ENCODE results near the gene DUSP19. TPM values are rescaled to one million over a fixed set of nuclear protein-coding genes. Genes with fewer than 3 reads are reported as not detected.

DUSP19 gene
- total RNA-seq, 1 experiment from 2014 or later, result 1.8 TPM

- H3K27me3 Mint-ChIP-seq (ENCODE audit: low read depth), result peaks cover 4% of the 10 kb centered on the region; the same call in 1 of the 2 replicates
- DNase-seq, result no peak
- no peak overlapping the region for H3T11ph ChIP-seq (ENCODE audit: low read length)
- H3K27ac ChIP-seq (ENCODE audit: insufficient read length, low read depth, low read length), result no peak overlapping the region
- TF ChIP-seq CTCF (conservative IDR thresholded peaks at IDR 0.05), result no peak
- no peak overlapping the region for H2AK5ac ChIP-seq (ENCODE audit: insufficient read length, low read length)
- H3K4me2 ChIP-seq (ENCODE audit: insufficient read depth, insufficient read length, low read length), result no peak overlapping the region
- no peak overlapping the region for H3K56ac ChIP-seq (ENCODE audit: insufficient read length, low read depth, low read length)
- H4K8ac ChIP-seq (replicated peaks; ENCODE audit: insufficient read length, low read depth, low read length), result no peak overlapping the region
- H2BK120ac ChIP-seq (ENCODE audit: low read depth, low read length, poor library complexity, severe bottlenecking), result no peak overlapping the region
- H3K4me3 Mint-ChIP-seq, result no peak overlapping the region
- no peak overlapping the region for H2AFZ ChIP-seq (ENCODE audit: low read length)
- peaks cover 2 to 3% of the 10 kb centered on the region in 2 experiments; a peak in 3 of 5 replicates for H3K9me3 Mint-ChIP-seq
- no peak overlapping the region for H3K4ac ChIP-seq (ENCODE audit: low read depth, low read length)
- H3K4me1 Mint-ChIP-seq, result peaks cover 8 to 9% of the 10 kb centered on the region in 2 experiments; a peak in 2 of 4 replicates
- no peaks in the 10 kb centered on the region for H3K9me3 ChIP-seq (ENCODE audit: control insufficient read depth, low read depth, low read length)
- no peaks in the 10 kb centered on the region for H3K79me1 ChIP-seq (ENCODE audit: insufficient read depth, low read depth, low read length, poor library complexity, severe bottlenecking)
- no peak overlapping the region for H2BK12ac ChIP-seq (ENCODE audit: insufficient read length, low read depth, low read length)
- H3K9ac ChIP-seq (ENCODE audit: extremely low read depth, insufficient read length, low read length), result no peak overlapping the region
- no peak overlapping the region for H2BK20ac ChIP-seq (ENCODE audit: low read depth, low read length, poor library complexity, severe bottlenecking)
- H2BK5ac ChIP-seq (ENCODE audit: insufficient read length, low read length), result no peak overlapping the region
- H3K27ac Mint-ChIP-seq, result no peak overlapping the region; a peak in 1 of 7 replicates
- peaks cover 5% of the 10 kb centered on the region; the same call in 1 of the 2 replicates for H3K4me1 ChIP-seq (ENCODE audit: insufficient read depth, low read length)
- no peak overlapping the region for H3K23ac ChIP-seq (ENCODE audit: insufficient read length, low read depth, low read length)
- H3K23me2 ChIP-seq (ENCODE audit: insufficient read length, low read depth, low read length, poor library complexity, severe bottlenecking), result no peaks in the 10 kb centered on the region
- no peaks in the 10 kb centered on the region for H4K20me1 ChIP-seq (ENCODE audit: control insufficient read depth, insufficient read depth, insufficient read length)
- no CpG with 5 or more reads among the region's 3 CpGs for WGBS (ENCODE audit: extremely low coverage, insufficient read length, low lambda C conversion rate)
- H3K79me2 ChIP-seq (ENCODE audit: insufficient read depth, low read length), result no peaks in the 10 kb centered on the region
- no peak overlapping the region for H2BK15ac ChIP-seq (ENCODE audit: low read depth, low read length)
- no peak overlapping the region for H3K18ac ChIP-seq (ENCODE audit: insufficient read length, low read depth, low read length)
- no peak overlapping the region for H4K5ac ChIP-seq (ENCODE audit: insufficient read length, low read depth, low read length)
- no peak overlapping the region for H3K14ac ChIP-seq (ENCODE audit: insufficient read depth, low read length)
- H3K27me3 ChIP-seq (ENCODE audit: insufficient read depth, low read length), result no peaks in the 10 kb centered on the region
- peaks cover 0 to 5% (median 2%) of the 10 kb centered on the region in 3 experiments; a peak in 3 of 7 replicates for H3K36me3 Mint-ChIP-seq (ENCODE audit: insufficient read depth in 1 of 3, low read depth in 3 of 3)
- no peak overlapping the region for H4K91ac ChIP-seq (ENCODE audit: insufficient read length, low read depth, low read length)
Observed at GRCh38 chr2:183057333-183057985, 21.1 kb upstream of the DUSP19 start.
